Breast epithelium (tissue), 3 donors: ENCODE measurements around the gene PHB1.

Experiments
- CTCF ChIP-seq, 3 donors: fragments of 450-650 bp; IDR thresholded peaks; one replicate each; pipeline ENCODE4 v1.5.1; 2016 to 2017; ENCODE audit warnings: antibody characterized with exemption in 3 of 3, mild to moderate bottlenecking in 3 of 3, moderate library complexity in 3 of 3
- POLR2AphosphoS5 ChIP-seq, 3 donors: sonication (generic); formaldehyde crosslinking; IDR thresholded peaks; one replicate each; pipeline ENCODE4 v1.6.1; 2017; ENCODE audit warnings: antibody characterized with exemption in 3 of 3

GRCh38 chr17:49406421-49407061 lies 8.1 kb downstream of the PHB1 start:
- TF ChIP-seq CTCF (IDR thresholded peaks at IDR 0.05) (no peak), POLR2AphosphoS5 (IDR thresholded peaks at IDR 0.05) (no peak)
